Midbrain (tissue), 1 donor: ENCODE data around the gene ANO10.

ENCODE experiments used
- DNase-seq: peaks from one replicate; lab custom pipeline; 2025; lab: John Stamatoyannopoulos, UW

ANO10 gene

GRCh38 chr3:43348350-43348749 lies 273.5 kb downstream of the ANO10 start:
- no peak for DNase-seq

- DNase-seq, result no peak
These were observed 274.0 kb downstream of the ANO10 start for GRCh38 chr3:43347774-43348173.

DNA sequence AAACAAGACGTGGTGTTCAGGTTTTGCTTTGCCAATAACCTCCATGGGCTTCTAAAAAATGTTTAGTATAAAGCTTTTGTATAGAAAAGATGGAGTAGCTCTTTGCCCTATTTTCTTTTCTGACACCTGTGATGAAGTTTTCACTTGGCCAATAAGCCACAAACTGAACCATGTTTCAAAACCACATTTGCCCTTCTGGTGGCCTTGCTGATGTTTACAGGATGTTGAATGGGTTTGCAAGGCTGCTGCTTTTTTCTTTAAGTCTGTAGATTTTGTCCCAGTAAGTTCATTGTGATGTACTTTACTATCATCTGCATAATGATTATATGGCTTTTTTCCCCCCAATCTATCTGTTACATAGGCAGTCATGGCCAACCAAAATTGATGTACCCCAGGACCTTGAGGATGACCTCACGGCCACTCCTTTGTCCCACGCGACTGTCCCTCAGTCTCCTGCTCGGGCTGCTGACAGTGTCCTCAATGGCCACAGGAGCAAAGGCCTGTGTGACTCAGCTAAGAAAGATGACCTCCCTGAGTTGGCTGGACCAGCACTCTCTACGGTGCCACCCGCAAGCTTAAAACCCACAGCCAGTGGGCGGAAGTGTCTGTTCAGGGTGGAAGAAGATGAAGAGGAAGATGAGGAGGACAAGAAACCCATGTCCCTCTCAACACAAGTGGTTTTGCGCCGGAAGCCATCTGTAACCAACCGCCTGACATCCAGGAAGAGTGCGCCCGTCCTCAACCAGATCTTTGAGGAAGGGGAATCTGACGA lies 274.6 kb downstream of the ANO10 start:
- no peak for DNase-seq

DNA sequence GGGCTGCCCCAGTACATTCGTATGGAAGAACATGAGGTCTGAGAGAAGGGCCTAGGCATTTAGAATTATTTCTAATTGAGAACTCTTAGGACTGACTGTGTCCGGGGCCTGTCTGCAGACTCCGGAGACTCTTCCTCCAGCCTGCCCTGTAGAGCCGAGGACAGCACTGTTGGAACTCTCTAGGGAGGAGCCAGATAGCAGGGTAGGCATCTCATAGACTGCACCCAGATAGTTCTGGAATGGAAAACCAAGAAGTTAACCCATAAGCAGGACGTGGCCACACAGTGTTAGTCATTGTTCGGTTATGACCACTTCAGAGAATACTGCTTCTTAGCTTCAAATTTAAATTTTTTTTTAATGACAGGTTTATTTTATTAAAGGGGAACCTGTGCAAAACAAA lies 275.9 kb downstream of the ANO10 start:
- DNase-seq, result no peak

DNA sequence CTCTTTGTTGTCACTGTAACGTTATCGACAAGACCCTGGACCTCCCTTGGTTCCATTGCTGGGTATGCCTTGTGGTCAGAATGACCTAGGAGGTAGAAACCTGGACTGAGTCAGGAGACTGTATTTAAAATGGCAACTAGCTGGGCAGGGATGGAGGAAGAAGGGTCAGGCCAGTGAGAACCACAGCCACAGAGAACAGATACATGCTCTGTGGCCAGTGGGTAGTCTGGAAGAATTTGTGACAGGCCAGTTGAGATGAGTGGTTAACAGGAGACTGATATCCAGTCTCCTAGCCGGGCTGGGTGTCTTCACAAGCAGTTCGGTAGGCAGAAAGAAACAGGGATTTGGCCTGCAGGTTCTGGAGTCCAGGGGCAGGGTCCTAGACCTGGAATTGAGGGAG lies 276.6 kb downstream of the ANO10 start:
- no peak for DNase-seq

DNA sequence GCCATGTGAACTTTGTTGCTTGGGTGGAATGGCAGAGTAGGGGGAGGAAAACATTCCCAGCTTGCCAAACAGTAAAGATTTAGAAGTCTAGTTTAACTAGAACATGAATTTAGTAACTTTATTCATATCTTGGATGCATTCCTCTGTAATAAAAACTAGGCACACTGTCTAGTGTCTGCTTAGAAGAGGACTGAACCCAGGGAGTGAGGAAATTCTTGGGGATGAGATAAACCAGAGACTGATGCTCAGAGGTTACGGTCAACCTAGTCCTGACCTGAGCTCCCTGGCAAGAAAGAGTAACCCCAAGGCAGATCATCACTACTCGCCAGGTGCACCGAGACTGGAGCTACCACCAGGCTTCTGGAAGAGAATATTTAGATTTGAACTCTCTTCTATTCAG lies 277.3 kb downstream of the ANO10 start:
- no peak for DNase-seq

- no peak for DNase-seq
These were observed 278.0 kb downstream of the ANO10 start for GRCh38 chr3:43343815-43344214.

GRCh38 chr3:43343185-43343584 lies 278.6 kb downstream of the ANO10 start:
- no peak for DNase-seq

GRCh38 chr3:43341788-43342187 lies 280.0 kb downstream of the ANO10 start:
- no peak for DNase-seq

DNA sequence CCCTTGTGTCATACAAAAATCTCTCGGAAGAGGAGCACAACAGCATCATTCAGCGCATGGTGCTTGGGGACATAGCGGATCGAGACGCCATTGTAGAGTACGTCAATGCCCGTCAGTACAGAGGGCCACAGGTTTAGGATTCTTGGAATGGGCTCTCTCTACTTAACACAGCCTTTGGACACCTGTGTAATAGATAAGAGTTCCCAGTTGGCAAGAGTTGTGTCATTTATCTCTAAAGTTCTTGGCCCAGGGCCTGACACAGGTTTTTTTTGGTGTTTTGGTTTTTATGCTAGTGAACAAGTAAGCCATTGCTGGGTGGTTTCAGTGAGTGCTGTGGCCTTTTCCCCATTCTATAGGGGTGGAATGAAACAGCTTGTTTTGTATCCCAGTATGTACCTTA lies 281.4 kb downstream of the ANO10 start:
- no peak for DNase-seq

DNA sequence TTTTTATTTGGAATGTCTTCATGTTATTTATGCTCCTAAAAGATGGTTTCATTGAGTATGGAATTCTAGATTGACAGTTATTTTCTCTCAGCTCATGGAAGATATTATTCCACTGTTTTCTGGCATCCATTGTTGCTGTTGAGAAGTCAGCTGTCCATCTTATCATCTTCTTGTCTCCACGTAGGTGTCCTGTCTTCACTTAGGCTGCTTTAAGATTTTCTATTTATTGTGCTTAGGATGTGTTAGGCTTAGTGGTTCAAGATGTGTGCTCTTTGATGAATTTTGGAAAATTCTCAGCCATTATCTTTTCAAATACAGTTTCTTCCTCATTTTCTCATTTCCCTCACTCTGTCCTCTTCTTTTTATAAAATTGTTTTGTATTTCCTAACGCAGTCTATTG lies 283.5 kb downstream of the ANO10 start:
- no peak for DNase-seq

DNA sequence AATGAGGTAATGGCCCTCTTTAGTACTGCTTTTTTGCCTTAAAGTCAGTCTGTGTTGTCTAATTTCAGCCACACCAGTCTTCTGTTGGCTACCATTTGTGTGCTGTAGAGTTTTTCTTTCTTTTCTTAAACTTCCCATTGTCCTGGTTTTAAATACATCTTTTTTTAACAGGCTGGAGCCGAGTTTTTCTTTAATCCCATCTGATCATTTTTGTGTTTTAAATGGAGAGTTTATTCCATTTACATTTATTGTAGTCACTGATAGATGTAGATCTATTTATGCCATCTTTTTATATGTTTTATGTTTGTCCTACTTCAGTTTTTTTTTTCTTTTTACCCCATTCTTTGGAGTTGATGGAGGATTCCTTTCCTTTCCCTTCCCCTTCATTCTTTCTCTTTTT lies 286.0 kb downstream of the ANO10 start:
- DNase-seq, result no peak

GRCh38 chr3:43334976-43335375 lies 286.8 kb downstream of the ANO10 start:
- no peak for DNase-seq

DNA sequence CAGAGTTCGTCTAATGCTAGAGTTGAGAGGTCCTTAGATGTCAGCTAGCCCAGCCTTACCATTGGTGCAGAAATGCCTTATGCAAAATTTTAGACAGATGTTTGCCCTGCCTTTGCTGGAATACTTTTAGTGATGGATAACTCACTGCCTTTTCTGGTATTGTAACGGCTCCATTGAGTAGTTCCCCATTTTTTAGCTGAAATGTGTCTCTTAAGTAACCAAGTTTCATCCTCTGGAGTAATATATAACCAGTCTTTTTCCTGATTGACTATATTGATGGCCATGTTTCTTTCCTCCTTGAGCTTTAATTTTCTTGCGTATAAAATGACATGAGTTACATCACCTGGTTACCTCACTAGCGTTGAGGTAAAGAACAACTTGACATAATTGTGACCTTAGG lies 290.4 kb downstream of the ANO10 start:
- no peak for DNase-seq

DNA sequence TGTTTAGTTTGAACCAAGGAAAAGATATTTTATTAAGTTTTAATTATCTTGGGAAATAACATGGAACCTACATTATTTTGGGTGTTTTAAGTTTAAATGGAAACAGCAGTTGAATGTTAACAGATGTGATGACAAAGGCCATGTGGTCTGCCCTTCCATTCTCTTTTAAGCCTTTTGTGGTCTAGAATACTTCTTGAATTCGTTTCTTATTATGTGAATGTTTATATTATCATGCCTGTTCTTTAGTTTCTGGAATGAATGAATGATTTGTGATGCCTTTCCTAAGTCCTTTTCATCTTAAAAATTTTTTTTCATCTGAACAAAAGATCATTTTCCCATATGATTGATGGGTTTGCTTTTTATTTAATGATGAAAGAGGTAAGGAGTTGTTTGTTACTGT lies 290.8 kb downstream of the ANO10 start:
- DNase-seq, result no peak

- DNase-seq, result no peak
These were observed 293.2 kb downstream of the ANO10 start for GRCh38 chr3:43328653-43329052.

DNA sequence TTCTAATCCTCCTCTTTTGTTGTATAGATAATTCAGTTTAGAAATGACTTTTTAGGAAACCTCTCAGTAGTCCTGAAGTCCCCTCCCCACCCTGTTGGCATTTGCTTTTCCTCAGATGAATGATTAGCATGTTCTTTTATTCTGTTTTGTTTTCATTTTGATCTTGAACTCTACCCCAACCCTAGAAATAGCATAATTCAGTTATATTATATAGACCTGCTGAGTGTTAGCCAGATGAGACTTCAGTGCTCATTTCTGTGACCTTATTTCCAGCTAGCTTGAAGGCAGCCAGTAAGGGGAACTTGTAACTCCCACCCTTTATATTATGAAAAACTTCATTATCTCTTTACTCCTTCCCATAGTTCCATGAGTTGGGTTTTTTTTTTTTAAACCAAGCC lies 294.2 kb downstream of the ANO10 start:
- DNase-seq, result no peak

DNA sequence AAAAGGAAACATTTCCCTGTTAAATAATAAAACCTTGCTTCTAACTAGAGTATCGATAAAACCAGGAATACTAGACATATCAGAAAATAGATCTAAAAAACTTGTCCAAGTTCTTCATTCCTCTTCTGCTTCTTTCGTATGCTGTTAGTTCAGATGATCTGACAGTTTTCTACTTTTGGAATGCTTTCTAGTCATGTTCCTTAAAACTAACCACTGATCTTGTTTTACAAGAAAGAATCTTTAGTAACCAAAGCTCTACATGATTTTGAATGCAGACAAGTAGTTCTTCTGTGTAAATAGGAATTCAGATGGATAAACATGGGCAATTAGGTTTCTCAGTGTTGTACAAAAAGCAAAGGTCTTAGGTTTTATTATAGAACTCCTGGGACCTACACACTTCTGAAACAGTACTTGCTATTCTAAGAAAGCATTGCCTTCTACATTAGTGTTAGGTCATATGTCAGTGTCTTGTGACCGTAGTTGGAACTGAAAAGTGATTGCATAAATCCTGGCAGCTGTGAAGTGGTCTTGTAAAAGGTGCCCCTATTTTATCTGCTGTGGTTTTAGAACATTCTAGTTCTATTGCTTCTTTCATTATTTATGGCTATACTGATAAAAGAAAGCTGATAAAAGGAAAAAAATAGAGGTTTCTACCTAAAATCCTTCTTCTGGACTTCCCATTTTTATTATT lies 294.8 kb downstream of the ANO10 start:
- peak; percentile 16 for DNase-seq

DNA sequence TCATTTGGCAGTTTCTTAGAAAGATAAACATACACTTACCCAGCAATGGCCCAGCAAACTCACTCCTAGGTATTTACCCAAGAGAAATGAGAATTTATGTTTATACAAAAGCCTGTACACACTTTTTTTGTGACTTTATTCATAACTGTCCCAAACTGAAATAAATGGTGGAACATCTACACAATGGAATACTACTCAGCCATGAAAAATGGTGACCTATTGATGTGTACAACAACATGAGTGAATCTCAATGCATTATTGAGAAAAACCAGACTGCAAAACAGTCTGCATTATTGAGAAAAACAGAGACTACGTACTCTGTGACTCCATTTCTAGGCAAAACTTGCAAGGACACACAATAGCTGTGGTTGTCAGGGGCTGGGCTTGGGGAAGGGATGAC lies 298.3 kb downstream of the ANO10 start:
- no peak for DNase-seq

- no peak for DNase-seq
These were observed 301.5 kb downstream of the ANO10 start for GRCh38 chr3:43320288-43320687.

DNA sequence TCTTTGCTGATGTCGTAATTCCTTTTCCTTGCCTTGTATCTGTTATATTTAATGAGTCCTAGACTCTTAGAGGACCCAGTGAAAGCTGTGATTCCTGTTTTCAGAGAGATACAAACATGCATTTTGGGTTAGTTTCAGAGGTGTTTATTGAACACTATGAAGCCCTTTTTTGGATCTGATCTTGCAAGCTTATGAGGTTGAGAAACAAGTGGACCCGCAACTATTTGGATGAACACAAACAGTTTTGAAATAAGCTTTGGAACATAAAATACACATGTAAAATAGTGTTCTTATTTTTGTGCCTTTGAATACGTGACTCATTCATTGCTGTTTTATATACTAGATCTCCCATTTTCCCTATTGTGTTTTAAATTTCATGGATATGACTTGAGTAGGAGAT lies 302.0 kb downstream of the ANO10 start:
- DNase-seq, result no peak

- no peak for DNase-seq
These were observed 302.4 kb downstream of the ANO10 start for GRCh38 chr3:43319376-43319775.

DNA sequence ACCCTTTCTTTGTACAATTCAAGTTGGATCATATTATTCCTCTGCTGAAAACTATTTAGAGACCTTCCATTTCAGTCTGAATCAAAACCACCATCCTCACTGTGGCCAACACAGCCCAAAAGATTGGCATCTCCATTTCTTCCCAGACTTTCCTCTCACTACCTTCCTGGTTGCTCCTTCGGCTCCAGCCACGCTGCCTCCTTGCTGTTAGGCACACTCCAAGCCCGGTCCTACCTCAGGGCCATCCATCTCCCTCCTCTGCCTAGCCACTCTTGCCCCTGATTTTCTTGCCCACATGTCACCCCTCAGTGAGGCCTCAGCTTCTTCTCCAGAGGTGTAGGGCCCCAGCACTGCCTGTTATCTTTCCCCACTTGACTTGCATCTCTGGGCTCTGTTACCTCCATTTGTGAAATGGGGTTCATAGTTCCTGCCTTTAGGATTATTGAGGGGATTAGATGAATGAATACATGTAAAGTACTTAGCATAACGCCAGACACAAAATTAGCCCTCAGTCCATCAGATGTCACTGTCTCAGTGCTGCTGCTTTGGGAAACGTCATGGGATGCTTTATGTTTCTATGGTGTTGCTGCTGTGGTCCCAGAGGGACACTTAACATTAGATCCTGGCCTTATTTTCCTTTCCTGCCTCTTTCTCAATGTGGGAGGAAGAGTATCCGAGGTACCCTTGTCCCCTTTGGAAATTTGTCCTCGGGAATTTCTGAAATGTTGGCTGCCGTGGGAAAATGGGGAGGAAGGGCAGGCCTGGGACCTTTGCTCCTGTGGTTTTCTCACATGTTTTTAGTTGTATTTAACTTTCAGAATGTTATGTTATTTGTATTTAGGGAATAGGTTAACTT lies 304.1 kb downstream of the ANO10 start:
- no peak for DNase-seq
